Kidney (tissue), 14 donors: Measurements from ENCODE around the gene MATN4. TPM values are rescaled to one million over a fixed set of nuclear protein-coding genes. Genes with fewer than 3 reads are reported as not detected.

Experiments
- DNase-seq, 5 donors: peaks; one replicate each; pipeline ENCODE4 v3.0.0-alpha.2; 2013 to 2020
- FAIRE-seq: peaks from 2 replicates; lab custom pipeline; 2012; peaks lifted over from hg19 to GRCh38; lab: Jason Lieb, UNC
- H3K27ac ChIP-seq, 2 donors: one replicate each; pipeline ENCODE4 v1.7.0; 2013; ENCODE audit warnings: low read depth in 2 of 2, low read length in 2 of 2, inconsistent platforms in 1 of 2
- H3K27me3 ChIP-seq: one replicate; pipeline ENCODE4 v1.7.1; 2013; ENCODE audit warnings: low read length, inconsistent platforms; ENCODE audit not compliant: control insufficient read depth, insufficient read depth
- H3K36me3 ChIP-seq, 3 donors: one replicate each; pipeline versions ENCODE4 v1.7.0 to v1.7.1; 2013; ENCODE audit warnings: low read length in 3 of 3, control low read depth in 1 of 3, inconsistent platforms in 1 of 3; ENCODE audit not compliant: insufficient read depth in 3 of 3, control insufficient read depth in 2 of 3
- H3K4me1 ChIP-seq, 3 donors: one replicate each; pipeline versions ENCODE4 v1.7.0 to v1.7.1; 2013; ENCODE audit warnings: low read length in 3 of 3, inconsistent platforms in 1 of 3, low read depth in 1 of 3; ENCODE audit not compliant: control insufficient read depth in 2 of 3, insufficient read depth in 2 of 3
- H3K4me3 ChIP-seq, 3 donors: one replicate each; pipeline versions ENCODE4 v1.7.0 to v1.8.1; 2013; ENCODE audit warnings: low read length in 3 of 3, control low read depth in 1 of 3, inconsistent platforms in 1 of 3
- H3K9ac ChIP-seq, 3 donors: one replicate each; pipeline versions ENCODE4 v1.7.0 to v1.7.1; 2013; ENCODE audit warnings: low read length in 3 of 3, control low read depth in 1 of 3, inconsistent platforms in 1 of 3
- H3K9me3 ChIP-seq, 3 donors: one replicate each; pipeline versions ENCODE4 v1.7.0 to v1.7.1; 2013; ENCODE audit warnings: low read length in 3 of 3, control low read depth in 1 of 3, inconsistent platforms in 1 of 3; ENCODE audit not compliant: control insufficient read depth in 2 of 3, insufficient read depth in 1 of 3
- CTCF ChIP-seq: IDR thresholded peaks from 3 replicates; pipeline ENCODE4 v1.5.1; 2012; ENCODE audit warnings: mild to moderate bottlenecking, moderate library complexity, borderline replicate concordance; ENCODE audit not compliant: insufficient read depth; ENCODE audit errors: extremely low read depth
- intact Hi-C: fragments of 100-400 bp; cut with DNase I; formaldehyde crosslinking; loops from one replicate; pipeline ENCODE4 v1.11.1; 2022
- polyA plus RNA-seq: library from polyadenylated mRNA; stranded (reverse); fragments of 350-450 nt; fragmentation: Illumina TruSeq; extraction: RNeasy Lipid Tissue Mini Kit (QIAGEN cat#74804); gene quantifications from one replicate; pipeline ENCODE4 v1.2.3, GENCODE V29; 2014; ENCODE audit warnings: low read depth, low replicate concordance; ENCODE audit not compliant: insufficient read depth
- total RNA-seq: library from RNA; stranded (reverse); fragmentation: NEBNext Ultra II Directional; extraction: Animal tissue kit (Norgen Biotek cat#: 25700); gene quantifications from one replicate; pipeline ENCODE4 v1.2.1, GENCODE V29; 2021
- donor health status: control.
- donor health status: control.
- donor health status: control.
- donor health status: control.
- donor health status: control.
- donor health status: DM: yes; HTN: yes; CAD: no.
- donor health status: Normal renal cell carcinoma (clear cell type).

The MATN4 gene
- total and polyA plus RNA-seq, 2 donors from 2014 or later = 0.19 TPM

GRCh38 chr20:45305262-45305661 lies 2.8 kb downstream of the MATN4 start:
- no peak for DNase-seq
- no peaks in the 10 kb centered on the region for H3K36me3 ChIP-seq
- intact Hi-C loops = no loop called here
- H3K9me3 ChIP-seq = no peaks in the 10 kb centered on the region
- TF ChIP-seq CTCF = no peak
- no peak for FAIRE-seq
- no peak overlapping the region for H3K4me3 ChIP-seq
- H3K27ac ChIP-seq = no peak overlapping the region
- peaks cover 4% of the 10 kb centered on the region for H3K27me3 ChIP-seq
- no peak overlapping the region for H3K9ac ChIP-seq
- no peaks in the 10 kb centered on the region for H3K4me1 ChIP-seq

GRCh38 chr20:45304464-45304999 lies 3.6 kb downstream of the MATN4 start:
- intact Hi-C loops = no loop called here
- DNase-seq (no peak), FAIRE-seq (no peak)
- no peak overlapping the region for H3K4me3 ChIP-seq
- H3K9me3 ChIP-seq = no peaks in the 10 kb centered on the region
- H3K4me1 ChIP-seq = no peaks in the 10 kb centered on the region
- H3K27ac ChIP-seq = no peak overlapping the region
- no peak for TF ChIP-seq CTCF
- H3K9ac ChIP-seq = no peak overlapping the region
- H3K36me3 ChIP-seq = no peaks in the 10 kb centered on the region
- H3K27me3 ChIP-seq = peaks cover 4% of the 10 kb centered on the region

- H3K27ac ChIP-seq = no peak overlapping the region
- FAIRE-seq = no peak
- no peaks in the 10 kb centered on the region for H3K9me3 ChIP-seq
- no peak for DNase-seq
- intact Hi-C loops = no loop called here
- H3K27me3 ChIP-seq = peaks cover 4% of the 10 kb centered on the region
- no peaks in the 10 kb centered on the region for H3K36me3 ChIP-seq
- no peak for TF ChIP-seq CTCF
- H3K4me1 ChIP-seq = no peaks in the 10 kb centered on the region
- H3K4me3 ChIP-seq = no peak overlapping the region
- H3K9ac ChIP-seq = no peak overlapping the region
Observed at GRCh38 chr20:45303586-45304463, 4.3 kb downstream of the MATN4 start.
